IMR-90 (cell line): ENCODE data around the gene ZNF618. TPM values are rescaled to one million over a fixed set of nuclear protein-coding genes. Genes with fewer than 3 reads are reported as not detected.

ENCODE experiments used
- ATAC-seq: fragments of 200-7000 bp; cut with Tn5 transposase; 2 replicates; pipeline ENCODE4 v1.9.1; 2020; ENCODE audit warnings: low read depth, mild to moderate bottlenecking, moderate library complexity
- BruUV-seq: library from RNA; stranded (reverse); fragments of 400-500 nt; replicated peaks from 2 replicates; lab custom pipeline; 2021; lab: Mats Ljungman, UMichigan
- CTCF ChIA-PET: fragments of 300-600 bp; formaldehyde crosslinking; extraction: SDS; loops from one replicate; lab custom pipeline; 2021; ENCODE audit warnings: antibody characterized with exemption; lab: Yijun Ruan, JAX
- POLR2A ChIA-PET: fragments of 300-600 bp; sonication (Branson Sonifier 250); formaldehyde crosslinking; loops from one replicate; lab custom pipeline; 2022; ENCODE audit warnings: antibody characterized with exemption; ENCODE audit not compliant: unreplicated experiment; lab: Charles Lee
- DNase-seq: peaks from one replicate; pipeline ENCODE4 v3.0.0; 2013
- H2AFZ ChIP-seq: replicated peaks from 2 replicates; pipeline ENCODE3; 2013; ENCODE audit warnings: low read length, mild to moderate bottlenecking; ENCODE audit not compliant: poor library complexity
- H2AK5ac ChIP-seq: 2 replicates; pipeline ENCODE4 v1.6.1; 2013; ENCODE audit warnings: low read depth, low read length, inconsistent platforms
- H2AK9ac ChIP-seq: replicated peaks from 2 replicates; pipeline ENCODE3; 2013; ENCODE audit warnings: mild to moderate bottlenecking, low read depth, low read length, moderate library complexity; ENCODE audit not compliant: poor library complexity
- H2BK120ac ChIP-seq: 2 replicates; pipeline ENCODE4 v1.6.1; 2013; ENCODE audit warnings: low read depth, low read length, inconsistent platforms
- H2BK15ac ChIP-seq: 3 replicates; pipeline ENCODE4 v1.6.1; 2013; ENCODE audit warnings: low read depth, low read length, inconsistent platforms
- H2BK20ac ChIP-seq: 2 replicates; pipeline ENCODE4 v1.6.1; 2013; ENCODE audit warnings: low read depth, mild to moderate bottlenecking, inconsistent platforms, low read length, moderate library complexity
- H2BK5ac ChIP-seq: 2 replicates; pipeline ENCODE4 v1.6.1; 2013; ENCODE audit warnings: mild to moderate bottlenecking, low read depth, low read length, inconsistent platforms; ENCODE audit not compliant: poor library complexity, severe bottlenecking
- H3K14ac ChIP-seq: replicated peaks from 2 replicates; pipeline ENCODE4 v1.6.1; 2013; ENCODE audit warnings: low read depth, low read length, inconsistent platforms
- H3K18ac ChIP-seq: 2 replicates; pipeline ENCODE4 v1.6.1; 2013; ENCODE audit warnings: low read depth, low read length, control low read depth
- H3K23ac ChIP-seq: 2 replicates; pipeline ENCODE4 v1.6.1; 2013; ENCODE audit warnings: low read depth, low read length, inconsistent platforms
- H3K27ac ChIP-seq: 2 replicates; pipeline ENCODE4 v1.5.1; 2013; ENCODE audit warnings: mild to moderate bottlenecking, control low read depth, low read length; ENCODE audit not compliant: insufficient read depth
- H3K27me3 ChIP-seq: 2 replicates; pipeline ENCODE4 v1.6.1; 2013; ENCODE audit warnings: low read length; ENCODE audit not compliant: control insufficient read depth, insufficient read depth
- H3K36me3 ChIP-seq: 2 replicates; pipeline ENCODE4 v1.6.1; 2013; ENCODE audit warnings: low read length, mixed read lengths; ENCODE audit not compliant: control insufficient read depth, insufficient read depth
- H3K4ac ChIP-seq: 2 replicates; pipeline ENCODE4 v1.6.1; 2013; ENCODE audit warnings: low read depth, low read length, inconsistent platforms
- H3K4me1 ChIP-seq: 2 replicates; pipeline ENCODE4 v1.6.1; 2013; ENCODE audit warnings: low read length, mixed read lengths; ENCODE audit not compliant: control insufficient read depth, insufficient read depth
- H3K4me2 ChIP-seq: 2 replicates; pipeline ENCODE4 v1.6.1; 2013; ENCODE audit warnings: low read depth, mild to moderate bottlenecking, control low read depth, low read length, moderate library complexity
- H3K4me3 ChIP-seq: 2 replicates; pipeline ENCODE4 v1.5.1; 2013; ENCODE audit warnings: low read depth, mild to moderate bottlenecking, control low read depth, low read length, moderate library complexity; ENCODE audit not compliant: insufficient read depth
- H3K56ac ChIP-seq: 2 replicates; pipeline ENCODE4 v1.6.1; 2013; ENCODE audit warnings: low read length, inconsistent platforms; ENCODE audit not compliant: insufficient read depth; ENCODE audit errors: extremely low read depth
- H3K79me1 ChIP-seq, 2 experiments: 2 replicates each; pipeline ENCODE4 v1.6.1; 2013; ENCODE audit warnings: low read length in 2 of 2, inconsistent platforms in 1 of 2, low read depth in 1 of 2
- H3K9ac ChIP-seq: 2 replicates; pipeline ENCODE4 v1.6.1; 2013; ENCODE audit warnings: low read depth, low read length, control low read depth
- H3K9me1 ChIP-seq: 2 replicates; pipeline ENCODE4 v1.6.1; 2013; ENCODE audit warnings: low read length, inconsistent platforms; ENCODE audit not compliant: insufficient read depth
- H3K9me3 ChIP-seq: 2 replicates; pipeline ENCODE4 v1.6.1; 2013; ENCODE audit warnings: low read length; ENCODE audit not compliant: control insufficient read depth, insufficient read depth
- H4K20me1 ChIP-seq: 2 replicates; pipeline ENCODE4 v1.6.1; 2013; ENCODE audit warnings: low read length, inconsistent platforms; ENCODE audit not compliant: insufficient read depth
- H4K5ac ChIP-seq: 2 replicates; pipeline ENCODE4 v1.6.1; 2013; ENCODE audit warnings: mild to moderate bottlenecking, low read depth, low read length, control low read depth
- H4K8ac ChIP-seq, 2 experiments: 2 replicates each; pipeline ENCODE4 v1.6.1; 2013; ENCODE audit warnings: low read depth in 2 of 2, low read length in 2 of 2, control low read depth in 1 of 2, inconsistent platforms in 1 of 2
- H4K91ac ChIP-seq: 2 replicates; pipeline ENCODE4 v1.6.1; 2013; ENCODE audit warnings: low read depth, low read length, inconsistent platforms; ENCODE audit not compliant: insufficient read depth
- BHLHE40 ChIP-seq: fragments of 150-350 bp; IDR thresholded peaks from 2 replicates; pipeline ENCODE4 v1.6.1; 2016; ENCODE audit warnings: mild to moderate bottlenecking, low read depth, low read length
- CEBPB ChIP-seq: IDR thresholded peaks from 2 replicates; pipeline ENCODE4 v1.6.1; 2012; ENCODE audit warnings: low read depth, low read length, improper control_type of control experiment
- CHD1 ChIP-seq: IDR thresholded peaks from 2 replicates; pipeline ENCODE4 v1.6.1; 2012; ENCODE audit warnings: low read depth, low read length, improper control_type of control experiment
- CTCF ChIP-seq: conservative IDR thresholded peaks from 2 replicates; pipeline ENCODE4 v1.5.1; 2012; ENCODE audit warnings: mild to moderate bottlenecking, low read depth, low read length, improper control_type of control experiment
- ELK1 ChIP-seq: fragments of 150-350 bp; IDR thresholded peaks from 2 replicates; pipeline ENCODE4 v1.6.1; 2016; ENCODE audit warnings: low read depth, mild to moderate bottlenecking, low read length, moderate library complexity, borderline replicate concordance
- FOS ChIP-seq: fragments of 150-350 bp; IDR thresholded peaks from 2 replicates; pipeline ENCODE4 v1.6.1; 2016; ENCODE audit warnings: low read depth, low read length
- MAFK ChIP-seq: IDR thresholded peaks from 2 replicates; pipeline ENCODE4 v1.6.1; 2012; ENCODE audit warnings: low read depth, low read length, improper control_type of control experiment
- MAZ ChIP-seq: IDR thresholded peaks from 2 replicates; pipeline ENCODE4 v1.6.1; 2012; ENCODE audit warnings: low read depth, mild to moderate bottlenecking, low read length, improper control_type of control experiment, moderate library complexity, borderline replicate concordance
- MXI1 ChIP-seq: IDR thresholded peaks from 2 replicates; pipeline ENCODE4 v1.6.1; 2012; ENCODE audit warnings: low read depth, mild to moderate bottlenecking, low read length, moderate library complexity, borderline replicate concordance
- NFE2L2 ChIP-seq: fragments of 150-350 bp; IDR thresholded peaks from 2 replicates; pipeline ENCODE4 v1.6.1; 2016; ENCODE audit warnings: low read depth, mild to moderate bottlenecking, low read length
- POLR2A ChIP-seq: IDR thresholded peaks from 2 replicates; pipeline ENCODE4 v1.6.1; 2012; ENCODE audit warnings: mild to moderate bottlenecking, low read depth, low read length
- RAD21 ChIP-seq: IDR thresholded peaks from 2 replicates; pipeline ENCODE4 v1.6.1; 2012; ENCODE audit warnings: low read length, improper control_type of control experiment
- RCOR1 ChIP-seq: IDR thresholded peaks from 2 replicates; pipeline ENCODE4 v1.6.1; 2012; ENCODE audit warnings: mild to moderate bottlenecking, low read length, improper control_type of control experiment; ENCODE audit not compliant: insufficient replicate concordance
- RFX5 ChIP-seq: IDR thresholded peaks from 2 replicates; pipeline ENCODE4 v1.8.0; 2012; ENCODE audit warnings: low read depth, mild to moderate bottlenecking, low read length, moderate library complexity
- SMC3 ChIP-seq: fragments of 150-350 bp; IDR thresholded peaks from 2 replicates; pipeline ENCODE4 v1.6.1; 2016; ENCODE audit warnings: low read depth, mild to moderate bottlenecking, antibody characterized with exemption, low read length, moderate library complexity
- USF2 ChIP-seq: fragments of 150-350 bp; IDR thresholded peaks from 2 replicates; pipeline ENCODE4 v1.6.1; 2017; ENCODE audit warnings: mild to moderate bottlenecking, antibody characterized with exemption, low read length, low read depth
- dilution Hi-C: fragments of 300-500 bp; cut with HindIII; formaldehyde crosslinking; loops from one replicate; pipeline ENCODE4 v1.14.3; 2018; ENCODE audit warnings: low sequenced_read_pairs; ENCODE audit not compliant: unreplicated experiment
- in situ Hi-C: fragments of 300-500 bp; cut with MboI; formaldehyde crosslinking; loops from 3 replicates; pipeline ENCODE4 v1.14.3; 2019; ENCODE audit warnings: low sequenced_read_pairs, inconsistent platforms, mixed read lengths
- intact Hi-C: fragments of 100-400 bp; cut with micrococcal nuclease; formaldehyde crosslinking; loops from 2 replicates; pipeline ENCODE4 v1.10.0; 2022
- polyA plus RNA-seq, 3 experiments: library from polyadenylated mRNA; depleted of rRNA; stranded (reverse); fragments of >200 nt; gene quantifications; 2 replicates each; pipeline ENCODE4 v1.2.3, GENCODE V29; 2012; ENCODE audit warnings: low replicate concordance in 1 of 3
- total RNA-seq: library from RNA; depleted of rRNA; stranded (reverse); fragments of >200 nt; gene quantifications from 2 replicates; pipeline ENCODE4 v1.2.3, GENCODE V29; 2012

Gene ZNF618
- total and polyA plus RNA-seq, 2 of the 4 experiments (the other 2 are of a cell fraction) = 8.2 to 9.4 TPM

GRCh38 chr9:113940077-113940476 is 64.0 kb downstream of the ZNF618 start:
- ATAC-seq (no peak), DNase-seq (no peak)
- no peak overlapping the region for H2BK15ac ChIP-seq
- H3K23ac ChIP-seq = no peak overlapping the region
- no peak overlapping the region for H2AFZ ChIP-seq
- POLR2A ChIA-PET = no interaction called here
- H3K14ac ChIP-seq = no peak overlapping the region
- no peak overlapping the region for H2AK5ac ChIP-seq
- BruUV-seq = no TSS peak
- peaks cover 3% of the 10 kb centered on the region; the same call in 1 of the 2 replicates for H3K4me1 ChIP-seq
- in situ Hi-C loops (no loop called here), dilution Hi-C loops (no loop called here), intact Hi-C loops (no loop called here)
- TF ChIP-seq POLR2A (no peak), SMC3 (no peak), MXI1 (no peak), MAZ (no peak), ELK1 (no peak), CEBPB (no peak), RFX5 (no peak), USF2 (no peak), MAFK (no peak), CHD1 (no peak), FOS (no peak), NFE2L2 (no peak), RAD21 (no peak), RCOR1 (no peak), CTCF (no peak), BHLHE40 (no peak)
- H3K36me3 ChIP-seq = 0 out of 2 replicates have a peak, but pooled peaks cover 3% of the 10 kb centered on the region
- no peaks in the 10 kb centered on the region for H3K9me3 ChIP-seq
- no peak overlapping the region for H3K4me3 ChIP-seq
- no peak overlapping the region for H2AK9ac ChIP-seq
- no peak overlapping the region for H2BK5ac ChIP-seq
- no peak overlapping the region for H3K4me2 ChIP-seq
- no peak overlapping the region for H3K18ac ChIP-seq
- no peak overlapping the region for H4K8ac ChIP-seq
- CTCF ChIA-PET = no interaction called here
- H3K27me3 ChIP-seq = no peaks in the 10 kb centered on the region
- H4K20me1 ChIP-seq = peaks cover 24% of the 10 kb centered on the region; the same call in 1 of the 2 replicates
- no peak overlapping the region for H3K27ac ChIP-seq
- no peak overlapping the region for H2BK20ac ChIP-seq
- no peak overlapping the region for H4K5ac ChIP-seq
- no peak overlapping the region for H3K4ac ChIP-seq
- no peak overlapping the region for H3K56ac ChIP-seq
- no peak overlapping the region for H3K9ac ChIP-seq
- H3K79me1 ChIP-seq = peaks cover 35 to 62% of the 10 kb centered on the region in 2 experiments
- no peak overlapping the region for H4K91ac ChIP-seq
- no peak overlapping the region for H2BK120ac ChIP-seq
- H3K9me1 ChIP-seq = peaks cover 24% of the 10 kb centered on the region
